Stomach (tissue), 9 donors: ENCODE measurements around the gene SPG7. TPM values are rescaled to one million over a fixed set of nuclear protein-coding genes. Genes with fewer than 3 reads are reported as not detected.
A peak's percentile ranks its signal among the peaks of the same experiment; 100 is the strongest.

Experiments
- DNase-seq, 2 donors: peaks; one replicate each; pipeline versions ENCODE4 v3.0.0 to v3.0.0-alpha.2; 2013 to 2019
- H3K27ac ChIP-seq, 5 donors: fragments of 200-600 bp in 4 of 5; sonication (generic) in 4 of 5; one replicate each; pipeline ENCODE4 v1.5.1; 2013 to 2019; ENCODE audit warnings: mild to moderate bottlenecking in 1 of 5, moderate library complexity in 1 of 5
- H3K27me3 ChIP-seq, 3 donors: fragments of 200-600 bp; sonication (generic); one replicate each; pipeline ENCODE4 v1.5.1; 2017 to 2019; ENCODE audit warnings: mixed run types in 1 of 3
- H3K36me3 ChIP-seq, 4 donors: fragments of 200-600 bp; sonication (generic); 1 replicate in 3 of 4; 2 replicates in 1 of 4; pipeline ENCODE4 v1.5.1; 2016 to 2019
- H3K4me1 ChIP-seq, 4 donors: fragments of 200-600 bp; sonication (generic); one replicate each; pipeline ENCODE4 v1.5.1; 2016 to 2019
- H3K4me3 ChIP-seq, 4 donors: fragments of 200-600 bp; sonication (generic) in 3 of 4; one replicate each; pipeline ENCODE4 v1.5.1; 2016 to 2019; ENCODE audit warnings: mild to moderate bottlenecking in 1 of 4
- H3K9me3 ChIP-seq, 4 donors: fragments of 200-600 bp; sonication (generic); one replicate each; pipeline ENCODE4 v1.5.1; 2016 to 2019
- EP300 ChIP-seq: sonication (generic); formaldehyde crosslinking; IDR thresholded peaks from one replicate; pipeline ENCODE4 v1.6.1; 2017; ENCODE audit warnings: antibody characterized with exemption
- POLR2A ChIP-seq, 4 donors: fragments of 450-650 bp; IDR thresholded peaks; one replicate each; pipeline ENCODE4 v1.6.1; 2016; ENCODE audit warnings: antibody characterized with exemption in 4 of 4, control low read depth in 2 of 4, mild to moderate bottlenecking in 1 of 4, moderate library complexity in 1 of 4
- POLR2AphosphoS5 ChIP-seq, 3 donors: sonication (generic); formaldehyde crosslinking; IDR thresholded peaks; one replicate each; pipeline ENCODE4 v1.6.1; 2016; ENCODE audit warnings: antibody characterized with exemption in 3 of 3
- WGBS, 5 donors: extraction: QIAGEN DNeasy Blood & Tissue Kit in 3 of 5; methylation state at CpG; one replicate each; pipeline versions ENCODE4 v1.1.5 to v1.1.7; 2013 to 2018; 5-methylcytosine and 5-hydroxymethylcytosine counted together
- intact Hi-C: fragments of 100-400 bp; cut with DNase I; formaldehyde crosslinking; loops from one replicate; pipeline ENCODE4 v1.15.1; 2023; ENCODE audit warnings: low total_unique reads
- polyA plus RNA-seq, 3 donors: library from polyadenylated mRNA; stranded (reverse); fragments of 200-250 nt; gene quantifications; one replicate each; pipeline ENCODE4 v1.2.3, GENCODE V29; 2013
- total RNA-seq, 5 donors: library from RNA; depleted of rRNA; stranded (reverse); fragments of >200 nt; gene quantifications; one replicate each; pipeline versions ENCODE4 v1.1.0 to v1.2.3, GENCODE V29; 2014 to 2016
- TF ChIP-seq, protein P1 (sequence below), 7 experiments: fragments of 450-650 bp in 4 of 7; fragments of 200-600 bp in 3 of 7; sonication (generic) in 3 of 7; IDR thresholded peaks; one replicate each; pipeline ENCODE4 v1.5.1; 2016 to 2019; ENCODE audit warnings: antibody characterized with exemption in 7 of 7, control low read depth in 2 of 7, mild to moderate bottlenecking in 1 of 7
- donor health status: healthy with polysubstance abuse.
- donor health status: Bipolar disorder and iron deficiency.
- donor health status: healthy.

Gene SPG7
- total and polyA plus RNA-seq, 8 donors: 30.0 to 363 (median 157) TPM

DNA sequence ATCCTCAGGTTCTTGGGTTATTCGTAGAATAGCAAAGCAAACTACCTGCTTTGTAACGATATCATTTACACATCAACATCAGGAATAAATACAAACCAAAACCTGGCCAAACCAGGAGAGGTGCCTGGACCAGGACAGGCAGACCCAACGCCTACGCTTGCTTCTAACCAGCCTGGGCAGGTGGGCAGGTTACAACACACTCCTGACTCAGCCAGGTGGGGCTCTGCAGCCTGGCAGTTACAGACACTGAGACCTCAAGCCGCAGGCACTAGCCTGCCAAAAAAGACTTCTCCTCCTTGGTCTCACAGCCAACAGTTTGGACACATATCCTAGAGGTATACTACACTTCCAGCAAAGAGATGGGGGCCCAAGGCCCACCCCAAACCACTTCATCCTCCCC is 31.8 kb upstream of the SPG7 start:
- no peaks in the 10 kb centered on the region for H3K36me3 ChIP-seq
- H3K27ac ChIP-seq: no peak overlapping the region
- H3K27me3 ChIP-seq: no peaks in the 10 kb centered on the region
- TF ChIP-seq POLR2AphosphoS5 (IDR thresholded peaks at IDR 0.05): no peak
- TF ChIP-seq POLR2A (IDR thresholded peaks at IDR 0.05): no peak
- TF ChIP-seq, protein P1, sequence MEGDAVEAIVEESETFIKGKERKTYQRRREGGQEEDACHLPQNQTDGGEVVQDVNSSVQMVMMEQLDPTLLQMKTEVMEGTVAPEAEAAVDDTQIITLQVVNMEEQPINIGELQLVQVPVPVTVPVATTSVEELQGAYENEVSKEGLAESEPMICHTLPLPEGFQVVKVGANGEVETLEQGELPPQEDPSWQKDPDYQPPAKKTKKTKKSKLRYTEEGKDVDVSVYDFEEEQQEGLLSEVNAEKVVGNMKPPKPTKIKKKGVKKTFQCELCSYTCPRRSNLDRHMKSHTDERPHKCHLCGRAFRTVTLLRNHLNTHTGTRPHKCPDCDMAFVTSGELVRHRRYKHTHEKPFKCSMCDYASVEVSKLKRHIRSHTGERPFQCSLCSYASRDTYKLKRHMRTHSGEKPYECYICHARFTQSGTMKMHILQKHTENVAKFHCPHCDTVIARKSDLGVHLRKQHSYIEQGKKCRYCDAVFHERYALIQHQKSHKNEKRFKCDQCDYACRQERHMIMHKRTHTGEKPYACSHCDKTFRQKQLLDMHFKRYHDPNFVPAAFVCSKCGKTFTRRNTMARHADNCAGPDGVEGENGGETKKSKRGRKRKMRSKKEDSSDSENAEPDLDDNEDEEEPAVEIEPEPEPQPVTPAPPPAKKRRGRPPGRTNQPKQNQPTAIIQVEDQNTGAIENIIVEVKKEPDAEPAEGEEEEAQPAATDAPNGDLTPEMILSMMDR (IDR thresholded peaks at IDR 0.05): no peak
- no peak for TF ChIP-seq EP300
- DNase-seq: peak; percentile 32 to 51
- intact Hi-C loops: no loop called here
- no peak overlapping the region for H3K4me3 ChIP-seq
- H3K9me3 ChIP-seq: no peaks in the 10 kb centered on the region
- H3K4me1 ChIP-seq: peaks cover 66 to 100% (median 84%) of the 10 kb centered on the region in 4 donors
- WGBS, 5 donors: 32 to 62% (median 47%) methylated on average over 5 of the region's 5 CpGs

- 60 to 71% (median 68%) methylated on average over 10 of the region's 10 CpGs for WGBS, 5 donors
- intact Hi-C loops: no loop called here
- Histone ChIP-seq H3K27me3 (no peaks in the 10 kb centered on the region), H3K36me3 (no peaks in the 10 kb centered on the region), H3K9me3 (no peaks in the 10 kb centered on the region), H3K4me3 (no peak overlapping the region), H3K4me1 (peaks cover 69 to 100% (median 85%) of the 10 kb centered on the region in 4 donors), H3K27ac (no peak overlapping the region)
- DNase-seq: no peak
- TF ChIP-seq, protein P1 (IDR thresholded peaks at IDR 0.05): no peak
- TF ChIP-seq POLR2AphosphoS5 (IDR thresholded peaks at IDR 0.05): no peak
- no peak for TF ChIP-seq POLR2A (IDR thresholded peaks at IDR 0.05)
- no peak for TF ChIP-seq EP300
Observed at GRCh38 chr16:89476811-89477261, 31.4 kb upstream of the SPG7 start.

DNA sequence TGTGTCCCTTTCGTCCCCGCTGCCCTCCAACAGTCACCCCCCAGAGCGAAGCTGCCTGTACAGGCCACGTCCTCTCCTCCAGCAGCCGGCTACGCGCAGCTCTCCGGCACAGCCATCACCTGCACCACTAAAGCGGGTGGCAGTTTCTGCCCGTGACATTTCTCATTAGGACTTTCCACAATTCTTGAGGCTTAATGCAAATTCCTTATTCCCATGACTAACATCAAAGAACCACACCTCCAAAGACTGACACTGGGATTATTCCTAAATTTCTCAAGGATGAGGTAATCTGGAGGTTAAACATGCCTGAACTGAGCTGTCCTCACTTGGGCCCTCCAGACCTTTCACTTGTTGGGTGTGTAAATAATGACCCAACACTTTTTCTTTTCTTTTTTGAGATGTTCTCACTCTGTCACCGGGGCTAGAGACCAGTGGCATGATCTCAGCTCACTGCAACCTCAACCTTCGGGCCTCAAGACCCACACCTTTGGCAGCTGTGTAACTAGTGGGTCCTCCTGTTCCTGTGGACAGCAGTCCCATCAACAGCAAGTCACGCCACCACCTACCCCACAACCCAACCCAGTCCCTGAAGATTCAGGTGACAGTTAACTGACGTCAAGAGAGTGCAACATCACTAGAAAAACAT is 29.5 kb upstream of the SPG7 start:
- TF ChIP-seq, protein P1 (IDR thresholded peaks at IDR 0.05): no peak
- no peak for TF ChIP-seq EP300
- no peak for TF ChIP-seq POLR2A (IDR thresholded peaks at IDR 0.05)
- no peak for TF ChIP-seq POLR2AphosphoS5 (IDR thresholded peaks at IDR 0.05)
- intact Hi-C loops: no loop called here
- DNase-seq: no peak
- H3K4me1 ChIP-seq: peaks cover 69 to 100% (median 85%) of the 10 kb centered on the region in 4 donors
- no peaks in the 10 kb centered on the region for H3K9me3 ChIP-seq
- H3K4me3 ChIP-seq: no peak overlapping the region
- no peaks in the 10 kb centered on the region for H3K36me3 ChIP-seq
- 75 to 92% (median 86%) methylated on average over 14 of the region's 14 CpGs for WGBS, 5 donors
- no peak overlapping the region for H3K27ac ChIP-seq
- H3K27me3 ChIP-seq: no peaks in the 10 kb centered on the region

DNA sequence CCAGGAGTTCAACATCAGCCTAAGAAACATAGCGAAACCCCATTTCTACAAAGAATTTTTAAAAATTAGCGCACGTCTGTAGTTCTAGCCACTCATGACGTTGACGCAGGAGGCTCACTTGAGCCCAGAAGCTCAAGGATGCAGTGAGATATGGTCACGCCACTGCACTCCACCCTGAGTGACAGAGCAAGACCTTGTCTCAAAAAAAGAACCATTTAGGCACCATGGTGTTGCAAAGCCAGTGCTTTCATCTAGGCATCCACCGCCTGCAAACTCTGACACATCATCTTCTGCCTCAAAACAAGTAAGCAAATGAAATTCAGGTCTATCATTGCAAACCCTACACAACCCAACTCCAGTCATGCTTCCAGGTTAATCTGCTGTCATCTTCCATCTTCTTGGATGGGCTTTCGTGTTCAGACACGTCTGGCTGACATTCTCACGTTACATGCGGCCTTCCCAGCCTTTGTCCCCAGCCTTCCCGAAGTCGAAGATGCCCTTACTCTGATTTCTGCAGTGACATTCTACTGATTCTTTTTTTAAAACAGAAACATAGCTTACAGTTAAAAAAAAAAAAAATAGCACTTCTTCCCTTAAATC is 26.7 kb upstream of the SPG7 start:
- intact Hi-C loops: loop anchor here (10.0 kb wide), 1 partner anchor 137 kb away; no protein-coding TSS in a partner anchor
- WGBS, 5 donors: 83 to 92% (median 90%) methylated on average over 13 of the region's 13 CpGs
- Histone ChIP-seq H3K4me3 (no peak overlapping the region), H3K27me3 (no peaks in the 10 kb centered on the region), H3K27ac (peak overlapping the region in 2 of 5 donors; percentile 36 to 47), H3K36me3 (no peaks in the 10 kb centered on the region), H3K4me1 (peaks cover 70 to 100% (median 87%) of the 10 kb centered on the region in 4 donors), H3K9me3 (no peaks in the 10 kb centered on the region)
- TF ChIP-seq POLR2A (IDR thresholded peaks at IDR 0.05) (no peak), POLR2AphosphoS5 (IDR thresholded peaks at IDR 0.05) (no peak), EP300 (no peak)
- TF ChIP-seq, protein P1 (IDR thresholded peaks at IDR 0.05): no peak
- no peak for DNase-seq
